DND-41 (cell line): ENCODE results near the gene LIAS.
"Not testable (repeated sequence)": the region's sequence is repeated elsewhere in the genome, so short reads cannot be mapped to it uniquely, and the experiment has no call there.

Source experiments
- ATAC-seq: fragments of 200-7000 bp; cut with Tn5 transposase; 3 replicates; pipeline ENCODE4 v1.9.1; 2021; ENCODE audit warnings: low read depth; ENCODE audit not compliant: insufficient read depth
- DNase-seq: peaks from one replicate; pipeline ENCODE4 v3.0.0-alpha.2; 2020
- H2AFZ ChIP-seq: 2 replicates; pipeline ENCODE4 v1.6.0; 2012; ENCODE audit warnings: low read depth, low read length
- H3K27ac ChIP-seq: 2 replicates; pipeline ENCODE4 v1.5.1; 2012; ENCODE audit warnings: low read length, inconsistent platforms
- H3K27me3 ChIP-seq: fragments of 200-600 bp; sonication (generic); 2 replicates; pipeline ENCODE4 v1.6.0; 2012; ENCODE audit warnings: low read length, mild to moderate bottlenecking, inconsistent platforms; ENCODE audit not compliant: insufficient read depth, poor library complexity
- H3K36me3 ChIP-seq: 2 replicates; pipeline ENCODE4 v1.5.1; 2012; ENCODE audit warnings: low read length, inconsistent platforms; ENCODE audit not compliant: insufficient read depth
- H3K4me1 ChIP-seq: 2 replicates; pipeline ENCODE4 v1.5.1; 2012; ENCODE audit warnings: mild to moderate bottlenecking, low read length; ENCODE audit not compliant: insufficient read depth
- H3K4me2 ChIP-seq: 2 replicates; pipeline ENCODE4 v1.6.0; 2012; ENCODE audit warnings: mild to moderate bottlenecking, moderate library complexity, low read length, inconsistent platforms; ENCODE audit not compliant: insufficient read depth
- H3K4me3 ChIP-seq, 2 experiments: fragments of 200-600 bp in 1 of 2; shearing (Covaris generic) in 1 of 2; 2 replicates each; pipeline ENCODE4 v1.5.1; 2012 to 2016; ENCODE audit warnings: inconsistent platforms in 2 of 2, low read length in 2 of 2, mild to moderate bottlenecking in 2 of 2, low read depth in 1 of 2, moderate library complexity in 1 of 2
- H3K79me2 ChIP-seq: 2 replicates; pipeline ENCODE4 v1.6.0; 2012; ENCODE audit warnings: low read length, inconsistent platforms; ENCODE audit not compliant: insufficient read depth
- H3K9ac ChIP-seq: 2 replicates; pipeline ENCODE4 v1.6.0; 2012; ENCODE audit warnings: low read depth, mild to moderate bottlenecking, inconsistent platforms, low read length, moderate library complexity
- H3K9me3 ChIP-seq: 2 replicates; pipeline ENCODE4 v1.5.1; 2012; ENCODE audit warnings: low read length, moderate library complexity, mild to moderate bottlenecking, inconsistent platforms; ENCODE audit not compliant: insufficient read depth, severe bottlenecking
- H4K20me1 ChIP-seq: 2 replicates; pipeline ENCODE4 v1.6.0; 2012; ENCODE audit warnings: low read length; ENCODE audit not compliant: insufficient read depth
- EZH2 ChIP-seq: IDR thresholded peaks from 3 replicates; pipeline ENCODE4 v1.6.1; 2012; ENCODE audit warnings: borderline replicate concordance, low read depth, mild to moderate bottlenecking, moderate library complexity, low read length, inconsistent platforms; ENCODE audit not compliant: severe bottlenecking
- TF ChIP-seq, protein P1 (sequence below): IDR thresholded peaks from 2 replicates; pipeline ENCODE4 v1.5.1; 2012; ENCODE audit warnings: borderline replicate concordance, low read length, moderate library complexity, mild to moderate bottlenecking; ENCODE audit not compliant: poor library complexity, severe bottlenecking; ENCODE audit errors: extremely low read depth

The LIAS gene

DNA sequence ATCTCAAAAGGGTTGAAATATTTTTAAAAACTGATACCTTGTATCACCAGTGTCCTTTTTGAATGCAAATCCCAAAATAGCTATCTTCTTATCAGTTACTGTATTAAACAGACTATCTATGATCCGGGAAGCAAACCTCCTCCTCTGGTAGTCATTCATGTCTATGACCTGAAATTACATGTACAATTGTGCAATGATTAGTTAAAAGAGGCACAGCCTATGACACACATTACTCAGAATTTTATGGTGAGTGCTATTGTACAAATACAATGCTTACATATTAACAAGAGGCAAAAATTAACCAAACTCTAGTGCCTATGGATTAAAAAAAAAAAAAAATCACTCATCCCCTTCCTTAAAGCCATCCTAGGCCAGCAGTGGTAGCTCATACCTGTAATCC, 46.7 kb downstream of the LIAS start:
- TF ChIP-seq, protein P1, sequence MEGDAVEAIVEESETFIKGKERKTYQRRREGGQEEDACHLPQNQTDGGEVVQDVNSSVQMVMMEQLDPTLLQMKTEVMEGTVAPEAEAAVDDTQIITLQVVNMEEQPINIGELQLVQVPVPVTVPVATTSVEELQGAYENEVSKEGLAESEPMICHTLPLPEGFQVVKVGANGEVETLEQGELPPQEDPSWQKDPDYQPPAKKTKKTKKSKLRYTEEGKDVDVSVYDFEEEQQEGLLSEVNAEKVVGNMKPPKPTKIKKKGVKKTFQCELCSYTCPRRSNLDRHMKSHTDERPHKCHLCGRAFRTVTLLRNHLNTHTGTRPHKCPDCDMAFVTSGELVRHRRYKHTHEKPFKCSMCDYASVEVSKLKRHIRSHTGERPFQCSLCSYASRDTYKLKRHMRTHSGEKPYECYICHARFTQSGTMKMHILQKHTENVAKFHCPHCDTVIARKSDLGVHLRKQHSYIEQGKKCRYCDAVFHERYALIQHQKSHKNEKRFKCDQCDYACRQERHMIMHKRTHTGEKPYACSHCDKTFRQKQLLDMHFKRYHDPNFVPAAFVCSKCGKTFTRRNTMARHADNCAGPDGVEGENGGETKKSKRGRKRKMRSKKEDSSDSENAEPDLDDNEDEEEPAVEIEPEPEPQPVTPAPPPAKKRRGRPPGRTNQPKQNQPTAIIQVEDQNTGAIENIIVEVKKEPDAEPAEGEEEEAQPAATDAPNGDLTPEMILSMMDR, result no peak
- no peak for TF ChIP-seq EZH2
- Histone ChIP-seq H3K4me3 (no peak overlapping the region), H2AFZ (no peak overlapping the region), H3K79me2 (no peaks in the 10 kb centered on the region), H3K27me3 (no peaks in the 10 kb centered on the region), H3K9me3 (no peaks in the 10 kb centered on the region), H3K27ac (no peak overlapping the region), H3K4me1 (no peaks in the 10 kb centered on the region), H3K9ac (no peak overlapping the region), H3K36me3 (peaks cover 24% of the 10 kb centered on the region), H3K4me2 (no peak overlapping the region), H4K20me1 (no peaks in the 10 kb centered on the region)
- ATAC-seq, result no peak
- no peak for DNase-seq

DNA sequence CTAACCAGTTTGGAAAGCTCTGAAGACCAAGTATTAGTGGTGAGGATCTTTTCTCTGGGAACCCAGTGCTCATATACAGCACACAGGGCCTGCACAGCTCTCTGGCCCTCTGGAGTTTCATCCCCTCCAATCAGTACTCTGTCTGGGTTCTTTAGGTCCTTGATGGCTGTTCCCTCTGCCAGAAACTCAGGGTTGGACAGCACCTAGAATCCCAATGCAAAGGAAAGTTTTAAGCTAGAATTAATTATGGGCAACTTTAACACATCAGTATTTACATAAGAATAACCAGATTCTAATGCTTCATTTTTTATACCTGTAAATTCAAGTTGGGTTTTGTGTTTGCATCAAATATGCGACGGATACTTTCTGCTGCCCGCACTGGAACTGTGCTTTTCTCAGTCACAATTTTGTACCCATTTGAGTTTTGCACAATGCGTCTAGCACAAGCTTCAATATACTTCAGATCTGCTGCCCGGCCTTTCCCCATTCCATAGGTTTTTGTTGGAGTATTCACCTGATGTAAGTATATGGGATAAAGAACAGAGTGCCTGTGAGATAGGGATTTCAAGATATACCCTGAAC, 51.6 kb downstream of the LIAS start:
- no peaks in the 10 kb centered on the region for H3K4me1 ChIP-seq
- H3K9ac ChIP-seq, result no peak overlapping the region
- H3K4me2 ChIP-seq, result no peak overlapping the region
- no peak overlapping the region for H3K27ac ChIP-seq
- H4K20me1 ChIP-seq, result no peaks in the 10 kb centered on the region
- no peak overlapping the region for H2AFZ ChIP-seq
- no peaks in the 10 kb centered on the region for H3K27me3 ChIP-seq
- ATAC-seq (no peak), DNase-seq (no peak)
- TF ChIP-seq, protein P1, result no peak
- TF ChIP-seq EZH2, result no peak
- no peaks in the 10 kb centered on the region for H3K79me2 ChIP-seq
- no peak overlapping the region for H3K4me3 ChIP-seq
- H3K9me3 ChIP-seq, result no peaks in the 10 kb centered on the region
- peaks cover 11% of the 10 kb centered on the region; the same call in 1 of the 2 replicates for H3K36me3 ChIP-seq

DNA sequence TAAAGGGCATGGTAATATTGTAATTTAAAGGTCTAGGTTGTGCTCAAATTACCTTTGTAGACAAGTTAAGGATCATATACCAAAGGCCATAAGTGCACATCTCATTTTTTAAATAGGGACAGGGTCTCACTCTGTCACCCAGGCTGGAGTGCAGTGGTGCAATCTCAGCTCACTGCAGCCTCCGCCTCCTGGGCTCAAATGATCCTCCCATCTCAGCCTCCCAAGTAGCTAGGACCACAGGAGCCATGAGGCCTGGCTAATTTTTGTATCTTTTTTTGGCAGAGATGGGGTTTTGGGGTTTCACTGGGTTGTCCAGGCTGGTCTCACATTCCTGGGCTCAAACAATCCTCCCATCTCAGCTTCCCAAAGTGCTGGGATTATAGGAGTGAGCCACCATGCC, 55.4 kb downstream of the LIAS start:
- not testable (repeated sequence) for H3K27me3 ChIP-seq, H3K36me3 ChIP-seq, H3K4me2 ChIP-seq, ATAC-seq, H3K9me3 ChIP-seq, DNase-seq, H3K79me2 ChIP-seq, H3K4me1 ChIP-seq, H3K27ac ChIP-seq, H3K4me3 ChIP-seq, H4K20me1 ChIP-seq, H2AFZ ChIP-seq, H3K9ac ChIP-seq

DNA sequence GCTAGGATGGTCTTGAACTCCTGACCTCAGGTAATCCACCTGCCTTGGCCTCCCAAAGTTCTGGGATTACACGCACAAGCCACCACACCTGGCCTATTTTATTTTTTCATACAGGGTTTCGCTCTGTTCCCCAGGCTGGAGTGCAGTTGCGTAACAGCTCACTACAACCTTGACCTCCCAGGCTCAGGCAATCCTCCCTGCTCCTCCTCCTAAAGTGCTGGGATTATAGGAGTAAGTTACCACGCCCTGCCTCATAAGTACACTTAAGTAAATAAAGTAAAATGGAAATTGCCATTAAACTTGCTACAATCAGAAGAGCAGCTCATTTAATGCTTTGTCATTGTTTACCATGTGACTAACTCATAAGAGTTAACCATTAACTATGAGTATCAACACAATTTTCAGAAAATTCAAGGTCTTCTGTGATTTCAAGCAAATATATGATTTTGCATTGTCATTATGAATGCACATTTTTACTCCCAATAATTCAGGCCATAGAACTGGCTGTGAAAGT, 56.1 kb downstream of the LIAS start:
- no peak overlapping the region for H3K4me3 ChIP-seq
- H3K79me2 ChIP-seq, result no peaks in the 10 kb centered on the region
- H3K4me1 ChIP-seq, result no peaks in the 10 kb centered on the region
- H3K9ac ChIP-seq, result no peak overlapping the region
- H3K36me3 ChIP-seq, result no peaks in the 10 kb centered on the region
- H3K4me2 ChIP-seq, result no peak overlapping the region
- ATAC-seq (no peak), DNase-seq (no peak)
- H2AFZ ChIP-seq, result no peak overlapping the region
- H4K20me1 ChIP-seq, result no peaks in the 10 kb centered on the region
- H3K9me3 ChIP-seq, result no peaks in the 10 kb centered on the region
- TF ChIP-seq EZH2, result no peak
- TF ChIP-seq, protein P1, result no peak
- H3K27me3 ChIP-seq, result no peaks in the 10 kb centered on the region
- H3K27ac ChIP-seq, result no peak overlapping the region

DNA sequence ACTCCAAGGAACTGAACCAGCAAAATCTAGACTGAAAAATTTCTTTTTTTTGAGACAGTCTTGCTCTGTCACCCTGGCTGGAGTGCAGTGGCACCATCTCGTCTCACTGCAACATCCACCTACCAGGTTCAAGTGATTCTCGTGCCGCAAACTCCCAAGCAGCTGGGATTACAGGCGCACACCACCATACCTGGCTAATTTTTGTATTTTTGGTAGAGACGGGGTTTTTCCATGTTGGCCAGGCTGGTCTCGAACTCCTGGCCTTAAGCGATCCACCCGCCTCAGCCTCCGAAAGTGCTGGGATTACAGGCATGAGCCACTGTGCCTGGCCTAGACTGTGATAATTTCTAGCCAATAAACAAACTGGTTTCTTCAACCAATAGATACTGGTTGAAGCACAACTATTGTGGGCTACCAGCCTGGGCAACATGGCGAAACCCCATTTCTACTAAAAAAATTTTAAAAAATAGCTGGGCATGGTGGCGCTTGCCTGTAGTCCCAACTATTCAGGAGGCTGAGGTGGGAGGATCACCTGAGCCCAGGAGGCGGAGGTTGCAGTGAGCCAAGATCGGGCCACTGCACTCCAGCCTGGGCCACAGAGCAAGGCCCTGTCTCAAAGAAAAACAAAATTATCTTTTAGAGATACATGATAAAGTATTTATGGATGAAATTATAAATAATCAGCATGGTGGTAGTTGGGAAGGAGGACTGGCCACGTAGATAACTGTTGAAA, 57.0 kb downstream of the LIAS start:
- not testable (repeated sequence) for H3K9ac ChIP-seq, H3K36me3 ChIP-seq, H3K27me3 ChIP-seq, H3K4me1 ChIP-seq, H3K27ac ChIP-seq, H3K79me2 ChIP-seq, H2AFZ ChIP-seq, H3K9me3 ChIP-seq, H4K20me1 ChIP-seq, H3K4me2 ChIP-seq, ATAC-seq, H3K4me3 ChIP-seq, DNase-seq
